Skin epidermis (tissue), 12 donors: Measurements from ENCODE around the gene COL23A1.
A peak's percentile ranks its signal among the peaks of the same experiment; 100 is the strongest.
"Not testable (repeated sequence)": the region's sequence is repeated elsewhere in the genome, so short reads cannot be mapped to it uniquely, and the experiment has no call there.

Experiments
- H3K27ac ChIP-seq, 21 experiments: fragments of 200-600 bp; sonication (generic) in 11 of 21; one replicate each; pipeline ENCODE4 v1.5.0; 2020; ENCODE audit warnings: mild to moderate bottlenecking in 3 of 21, inconsistent platforms in 2 of 21, moderate library complexity in 2 of 21
- H3K4me3 ChIP-seq, 7 experiments: fragments of 200-600 bp; sonication (generic) in 2 of 7; one replicate each; pipeline ENCODE4 v1.5.0; 2020; ENCODE audit warnings: inconsistent platforms in 2 of 7, mild to moderate bottlenecking in 2 of 7, moderate library complexity in 1 of 7

COL23A1 gene

GRCh38 chr5:178378527-178379484, 211.4 kb downstream of the COL23A1 start:
- Histone ChIP-seq H3K4me3 (no peak overlapping the region), H3K27ac (no peak overlapping the region)

GRCh38 chr5:178377583-178378270, 212.5 kb downstream of the COL23A1 start:
- Histone ChIP-seq H3K27ac (no peak overlapping the region), H3K4me3 (no peak overlapping the region)

GRCh38 chr5:178376921-178377582, 213.1 kb downstream of the COL23A1 start:
- H3K27ac ChIP-seq = no peak overlapping the region
- no peak overlapping the region for H3K4me3 ChIP-seq

- Histone ChIP-seq H3K27ac (no peak overlapping the region), H3K4me3 (no peak overlapping the region)
Measured at GRCh38 chr5:178375348-178375747, 214.8 kb downstream of the COL23A1 start.

- Histone ChIP-seq H3K27ac (no peak overlapping the region), H3K4me3 (no peak overlapping the region)
Measured at GRCh38 chr5:178373711-178374110, 216.5 kb downstream of the COL23A1 start.

GRCh38 chr5:178372142-178372571, 218.0 kb downstream of the COL23A1 start:
- H3K27ac ChIP-seq = peak overlapping the region in 18 of 21 experiments; percentile 12 to 68 (median 54)
- no peak overlapping the region for H3K4me3 ChIP-seq

- Histone ChIP-seq H3K27ac (peak overlapping the region in 18 of 21 experiments; percentile 12 to 68 (median 54)), H3K4me3 (no peak overlapping the region)
Measured at GRCh38 chr5:178371362-178372111, 218.7 kb downstream of the COL23A1 start.

GRCh38 chr5:178370102-178370501, 220.1 kb downstream of the COL23A1 start:
- Histone ChIP-seq H3K4me3 (no peak overlapping the region), H3K27ac (no peak overlapping the region)

GRCh38 chr5:178369469-178369868, 220.7 kb downstream of the COL23A1 start:
- H3K4me3 ChIP-seq, H3K27ac ChIP-seq: not testable (repeated sequence)

- Histone ChIP-seq H3K4me3 (no peak overlapping the region), H3K27ac (no peak overlapping the region)
Measured at GRCh38 chr5:178368716-178369300, 221.4 kb downstream of the COL23A1 start.

GRCh38 chr5:178368274-178368673, 221.9 kb downstream of the COL23A1 start:
- no peak overlapping the region for H3K27ac ChIP-seq
- no peak overlapping the region for H3K4me3 ChIP-seq

- Histone ChIP-seq H3K27ac (no peak overlapping the region), H3K4me3 (no peak overlapping the region)
Measured at GRCh38 chr5:178367736-178368120, 222.5 kb downstream of the COL23A1 start.

- Histone ChIP-seq H3K27ac (no peak overlapping the region), H3K4me3 (no peak overlapping the region)
Measured at GRCh38 chr5:178366998-178367735, 223.0 kb downstream of the COL23A1 start.

- Histone ChIP-seq H3K27ac (no peak overlapping the region), H3K4me3 (no peak overlapping the region)
Measured at GRCh38 chr5:178365501-178366440, 224.4 kb downstream of the COL23A1 start.

GRCh38 chr5:178364326-178364675, 225.9 kb downstream of the COL23A1 start:
- peak overlapping the region in 1 of 21 experiments; percentile 11 for H3K27ac ChIP-seq

GRCh38 chr5:178363501-178364325, 226.5 kb downstream of the COL23A1 start:
- peak overlapping the region in 1 of 21 experiments; percentile 11 for H3K27ac ChIP-seq
- no peak overlapping the region for H3K4me3 ChIP-seq

More at GRCh38 chr5:178364326-178364675, 225.9 kb downstream of the COL23A1 start:
- no peak overlapping the region for H3K4me3 ChIP-seq
